Measurements from ENCODE around the gene WNT3A.

Gene WNT3A

DNA sequence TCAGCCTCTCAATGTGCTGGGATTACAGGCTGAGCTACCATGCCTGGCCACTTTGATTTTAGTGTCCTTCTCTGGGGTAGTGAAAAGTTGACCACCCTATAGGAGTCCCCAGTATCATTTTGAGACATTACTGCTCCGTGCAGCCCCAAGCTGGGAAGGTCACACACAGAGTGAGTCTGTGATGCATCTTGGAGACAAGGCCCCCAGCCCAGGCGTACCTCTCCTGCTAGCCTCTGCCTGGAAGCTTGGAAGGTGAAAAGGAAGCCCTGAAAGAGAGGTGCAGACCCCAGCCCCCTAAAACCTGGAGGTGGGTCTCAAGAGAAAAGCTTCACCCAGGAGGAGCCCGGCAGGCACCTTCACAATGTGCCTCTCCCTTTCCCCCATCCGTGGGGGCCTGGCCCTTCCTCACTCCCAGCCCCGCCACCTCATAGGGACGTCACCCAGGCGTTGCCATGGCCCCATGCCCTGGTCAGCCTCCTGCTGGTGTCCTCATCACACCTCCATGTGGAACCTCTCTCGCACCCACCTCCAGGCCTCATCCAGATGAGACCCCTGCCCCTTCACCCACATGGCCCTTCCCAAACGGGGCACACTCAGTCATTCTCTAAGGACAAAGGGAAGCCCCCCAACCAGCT is 70.1 kb downstream of the WNT3A start:
- peaks cover 9% of the 10 kb centered on the region for H3K27me3 ChIP-seq (ENCODE audit: insufficient read depth, poor library complexity, severe bottlenecking)

DNA sequence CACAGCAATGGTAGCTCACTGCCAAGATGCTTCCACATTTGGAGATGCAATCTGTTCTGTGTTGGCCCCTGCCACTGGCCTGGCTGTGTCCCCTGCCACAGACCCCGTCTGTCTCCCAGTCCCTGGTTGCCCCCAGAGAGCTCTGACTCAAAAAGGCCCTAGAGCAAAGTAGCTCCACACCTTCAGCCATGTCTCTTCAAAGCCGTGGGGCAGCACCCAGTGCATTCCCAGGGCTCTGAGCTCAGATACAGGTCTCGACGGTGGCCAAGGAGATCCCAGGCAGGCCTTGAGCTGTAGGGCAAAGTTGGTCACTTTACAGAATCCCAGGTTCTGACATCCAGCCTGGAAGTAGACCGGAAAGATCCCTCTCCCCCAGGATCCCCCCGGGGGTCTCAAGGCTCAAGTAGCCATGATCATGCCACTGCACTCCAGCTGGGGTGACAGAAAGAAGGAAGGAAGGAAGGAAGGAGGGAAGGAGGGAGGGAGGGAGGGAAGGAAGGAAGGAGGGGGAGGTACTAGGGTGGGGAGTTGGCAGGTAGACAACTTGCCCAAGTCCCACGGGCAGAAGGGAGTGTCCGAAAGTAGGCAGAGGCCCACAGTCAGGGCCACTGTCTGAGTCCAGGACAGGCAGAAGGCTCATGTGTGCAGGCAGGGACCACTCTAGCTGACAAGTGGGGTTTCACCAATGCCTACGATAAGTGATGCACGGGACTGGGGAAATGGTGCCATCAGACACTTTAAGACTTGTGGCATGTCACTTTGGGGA is 71.0 kb downstream of the WNT3A start:
- H3K4me3 ChIP-seq (replicated peaks; ENCODE audit: insufficient read depth, low read length) = no peak overlapping the region
- TF ChIP-seq, protein P1, sequence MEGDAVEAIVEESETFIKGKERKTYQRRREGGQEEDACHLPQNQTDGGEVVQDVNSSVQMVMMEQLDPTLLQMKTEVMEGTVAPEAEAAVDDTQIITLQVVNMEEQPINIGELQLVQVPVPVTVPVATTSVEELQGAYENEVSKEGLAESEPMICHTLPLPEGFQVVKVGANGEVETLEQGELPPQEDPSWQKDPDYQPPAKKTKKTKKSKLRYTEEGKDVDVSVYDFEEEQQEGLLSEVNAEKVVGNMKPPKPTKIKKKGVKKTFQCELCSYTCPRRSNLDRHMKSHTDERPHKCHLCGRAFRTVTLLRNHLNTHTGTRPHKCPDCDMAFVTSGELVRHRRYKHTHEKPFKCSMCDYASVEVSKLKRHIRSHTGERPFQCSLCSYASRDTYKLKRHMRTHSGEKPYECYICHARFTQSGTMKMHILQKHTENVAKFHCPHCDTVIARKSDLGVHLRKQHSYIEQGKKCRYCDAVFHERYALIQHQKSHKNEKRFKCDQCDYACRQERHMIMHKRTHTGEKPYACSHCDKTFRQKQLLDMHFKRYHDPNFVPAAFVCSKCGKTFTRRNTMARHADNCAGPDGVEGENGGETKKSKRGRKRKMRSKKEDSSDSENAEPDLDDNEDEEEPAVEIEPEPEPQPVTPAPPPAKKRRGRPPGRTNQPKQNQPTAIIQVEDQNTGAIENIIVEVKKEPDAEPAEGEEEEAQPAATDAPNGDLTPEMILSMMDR (IDR thresholded peaks at IDR 0.05; ENCODE audit: insufficient read depth, low read length) = no peak
- peaks cover 9% of the 10 kb centered on the region for H3K27me3 ChIP-seq (ENCODE audit: insufficient read depth, poor library complexity, severe bottlenecking)
- no peak overlapping the region for H3K27ac ChIP-seq (replicated peaks)
- DNase-seq (ENCODE audit: low read depth in 1 of 2, low spot score in 1 of 2) = no peak

More for the DNA sequence above, 70.1 kb downstream of the WNT3A start:
- no peak overlapping the region for H3K4me3 ChIP-seq (replicated peaks; ENCODE audit: insufficient read depth, low read length)
- DNase-seq (ENCODE audit: low read depth in 1 of 2, low spot score in 1 of 2) = no peak
- TF ChIP-seq, protein P1 (IDR thresholded peaks at IDR 0.05; ENCODE audit: insufficient read depth, low read length) = no peak
- no peak for TF ChIP-seq GABPA (IDR thresholded peaks at IDR 0.05; ENCODE audit: low read depth)
- TF ChIP-seq POLR2AphosphoS5 (IDR thresholded peaks at IDR 0.05; ENCODE audit: low read depth) = no peak
- TF ChIP-seq SPI1 (IDR thresholded peaks at IDR 0.05; ENCODE audit: borderline replicate concordance, low read depth) = no peak
- TF ChIP-seq, protein P2, sequence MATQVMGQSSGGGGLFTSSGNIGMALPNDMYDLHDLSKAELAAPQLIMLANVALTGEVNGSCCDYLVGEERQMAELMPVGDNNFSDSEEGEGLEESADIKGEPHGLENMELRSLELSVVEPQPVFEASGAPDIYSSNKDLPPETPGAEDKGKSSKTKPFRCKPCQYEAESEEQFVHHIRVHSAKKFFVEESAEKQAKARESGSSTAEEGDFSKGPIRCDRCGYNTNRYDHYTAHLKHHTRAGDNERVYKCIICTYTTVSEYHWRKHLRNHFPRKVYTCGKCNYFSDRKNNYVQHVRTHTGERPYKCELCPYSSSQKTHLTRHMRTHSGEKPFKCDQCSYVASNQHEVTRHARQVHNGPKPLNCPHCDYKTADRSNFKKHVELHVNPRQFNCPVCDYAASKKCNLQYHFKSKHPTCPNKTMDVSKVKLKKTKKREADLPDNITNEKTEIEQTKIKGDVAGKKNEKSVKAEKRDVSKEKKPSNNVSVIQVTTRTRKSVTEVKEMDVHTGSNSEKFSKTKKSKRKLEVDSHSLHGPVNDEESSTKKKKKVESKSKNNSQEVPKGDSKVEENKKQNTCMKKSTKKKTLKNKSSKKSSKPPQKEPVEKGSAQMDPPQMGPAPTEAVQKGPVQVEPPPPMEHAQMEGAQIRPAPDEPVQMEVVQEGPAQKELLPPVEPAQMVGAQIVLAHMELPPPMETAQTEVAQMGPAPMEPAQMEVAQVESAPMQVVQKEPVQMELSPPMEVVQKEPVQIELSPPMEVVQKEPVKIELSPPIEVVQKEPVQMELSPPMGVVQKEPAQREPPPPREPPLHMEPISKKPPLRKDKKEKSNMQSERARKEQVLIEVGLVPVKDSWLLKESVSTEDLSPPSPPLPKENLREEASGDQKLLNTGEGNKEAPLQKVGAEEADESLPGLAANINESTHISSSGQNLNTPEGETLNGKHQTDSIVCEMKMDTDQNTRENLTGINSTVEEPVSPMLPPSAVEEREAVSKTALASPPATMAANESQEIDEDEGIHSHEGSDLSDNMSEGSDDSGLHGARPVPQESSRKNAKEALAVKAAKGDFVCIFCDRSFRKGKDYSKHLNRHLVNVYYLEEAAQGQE (IDR thresholded peaks at IDR 0.05; ENCODE audit: insufficient replicate concordance, low read depth) = no peak
- H3K27ac ChIP-seq (replicated peaks) = no peak overlapping the region

DNA sequence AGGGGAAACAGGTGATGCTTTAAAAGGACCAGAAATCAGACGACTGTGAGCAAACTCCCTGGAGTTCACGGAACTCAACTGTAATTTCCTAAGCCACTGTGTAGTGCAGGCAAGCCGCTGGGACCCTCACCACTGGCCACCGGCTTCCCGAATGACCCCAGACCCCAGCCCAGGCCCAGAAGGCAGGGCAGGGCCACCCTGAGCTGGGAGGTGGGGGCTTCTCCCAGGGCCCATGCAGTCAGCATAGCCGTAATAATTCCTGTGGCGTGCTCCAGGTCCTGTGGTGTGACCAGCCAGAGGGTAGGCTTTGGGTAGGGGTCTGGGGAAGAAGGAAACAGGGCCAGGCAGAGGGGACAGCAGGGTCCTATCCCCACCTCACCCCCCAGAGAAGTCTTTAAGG is 72.2 kb downstream of the WNT3A start:
- TF ChIP-seq POLR2AphosphoS5 (IDR thresholded peaks at IDR 0.05; ENCODE audit: low read depth) (no peak), SPI1 (IDR thresholded peaks at IDR 0.05; ENCODE audit: borderline replicate concordance, low read depth) (no peak)
- TF ChIP-seq, protein P1 (IDR thresholded peaks at IDR 0.05; ENCODE audit: insufficient read depth, low read length) = no peak
- DNase-seq (ENCODE audit: low read depth in 1 of 2, low spot score in 1 of 2) = no peak
- H3K27ac ChIP-seq (replicated peaks) = no peak overlapping the region
- no peak overlapping the region for H3K4me3 ChIP-seq (replicated peaks; ENCODE audit: insufficient read depth, low read length)
- H3K27me3 ChIP-seq (ENCODE audit: insufficient read depth, poor library complexity, severe bottlenecking) = peaks cover 7% of the 10 kb centered on the region

DNA sequence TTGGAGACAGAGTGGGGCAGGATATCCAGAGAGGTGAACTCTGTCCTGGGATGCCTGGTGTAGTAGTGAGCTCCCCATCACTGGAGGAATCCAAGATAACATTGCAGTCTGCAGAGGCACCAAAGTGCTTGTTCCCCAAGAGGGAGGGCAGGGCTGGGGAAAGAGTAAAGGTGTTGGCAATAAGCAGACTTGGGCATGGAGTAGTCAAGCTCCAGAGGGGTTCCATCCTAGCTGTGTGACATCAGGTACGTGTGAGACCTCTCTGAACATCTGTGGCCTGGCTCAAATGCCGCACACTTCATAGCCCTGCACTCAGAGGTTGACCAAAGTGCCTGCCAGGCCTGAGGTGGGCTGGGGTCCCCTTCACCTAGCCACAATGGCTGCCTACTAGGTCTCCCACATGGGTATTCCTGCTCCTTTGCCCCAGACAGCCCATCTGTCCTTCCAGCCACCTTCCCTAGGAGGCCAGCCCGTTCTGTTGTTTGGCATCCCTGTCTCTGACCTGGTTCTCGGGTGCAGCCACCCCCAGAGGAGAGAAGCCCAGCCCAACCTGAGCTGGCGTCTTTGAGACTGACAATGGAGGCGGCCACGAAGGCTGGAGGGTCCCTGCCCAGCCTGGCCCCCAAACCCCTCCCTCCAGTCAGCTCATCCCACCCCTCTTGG is 72.9 kb downstream of the WNT3A start:
- Histone ChIP-seq H3K4me3 (replicated peaks; ENCODE audit: insufficient read depth, low read length) (no peak overlapping the region), H3K27me3 (ENCODE audit: insufficient read depth, poor library complexity, severe bottlenecking) (peaks cover 3% of the 10 kb centered on the region), H3K27ac (replicated peaks) (no peak overlapping the region)
- no peak for DNase-seq (ENCODE audit: low read depth in 1 of 2, low spot score in 1 of 2)
- TF ChIP-seq SPI1 (IDR thresholded peaks at IDR 0.05; ENCODE audit: borderline replicate concordance, low read depth) (no peak), GABPA (IDR thresholded peaks at IDR 0.05; ENCODE audit: low read depth) (no peak), POLR2AphosphoS5 (IDR thresholded peaks at IDR 0.05; ENCODE audit: low read depth) (no peak)
- TF ChIP-seq, protein P2 (IDR thresholded peaks at IDR 0.05; ENCODE audit: insufficient replicate concordance, low read depth) = no peak
- TF ChIP-seq, protein P1 (IDR thresholded peaks at IDR 0.05; ENCODE audit: insufficient read depth, low read length) = no peak

Data from HL-60 (cell line).